ENCODE measurements around the gene TSEN15.

- TF ChIP-seq CTCF (IDR thresholded peaks at IDR 0.05; ENCODE audit: low read depth, low read length) (no peak), EZH2phosphoT487 (IDR thresholded peaks at IDR 0.05; ENCODE audit: low read depth) (no peak)
Observed at GRCh38 chr1:184004935-184005334, 46.6 kb upstream of the TSEN15 start.
